CD4-positive, alpha-beta memory T cell (primary cell): ENCODE results near the gene KIF5A. TPM values are rescaled to one million over a fixed set of nuclear protein-coding genes. Genes with fewer than 3 reads are reported as not detected.

ENCODE experiments used
- CTCF ChIA-PET: fragments of 350-600 bp; sonication (Branson Sonifier 250); formaldehyde crosslinking; loops from one replicate; lab custom pipeline; 2021; ENCODE audit warnings: inconsistent platforms; ENCODE audit not compliant: partially characterized antibody; lab: Charles Lee
- POLR2A ChIA-PET: fragments of 350-600 bp; sonication (Branson Sonifier 250); formaldehyde crosslinking; loops from one replicate; lab custom pipeline; 2021; ENCODE audit not compliant: partially characterized antibody; lab: Charles Lee
- DNase-seq, 5 donors: peaks; one replicate each; pipeline versions ENCODE4 v3.0.0 to v3.0.0-alpha.2; 2020 to 2022; ENCODE audit warnings: mixed read lengths in 1 of 5
- H3K27ac ChIP-seq: one replicate; pipeline ENCODE4 v1.7.0; 2013; ENCODE audit warnings: low read depth, low read length
- H3K27me3 ChIP-seq: 2 replicates; pipeline ENCODE4 v1.7.0; 2013; ENCODE audit warnings: mild to moderate bottlenecking, low read length, moderate library complexity; ENCODE audit not compliant: insufficient read depth
- H3K36me3 ChIP-seq: 2 replicates; pipeline ENCODE4 v1.7.0; 2013; ENCODE audit warnings: mild to moderate bottlenecking, low read length, moderate library complexity; ENCODE audit not compliant: insufficient read depth
- H3K4me1 ChIP-seq: 2 replicates; pipeline ENCODE4 v1.7.0; 2013; ENCODE audit warnings: mild to moderate bottlenecking, low read length, moderate library complexity; ENCODE audit not compliant: insufficient read depth
- H3K4me3 ChIP-seq, 2 donors: one replicate each; pipeline ENCODE4 v1.7.0; 2013; ENCODE audit warnings: low read length in 2 of 2, mild to moderate bottlenecking in 1 of 2
- H3K9me3 ChIP-seq, 2 donors: one replicate each; pipeline ENCODE4 v1.7.0; 2013; ENCODE audit warnings: low read length in 2 of 2, control low read depth in 1 of 2; ENCODE audit not compliant: control insufficient read depth in 1 of 2
- H3K27ac Mint-ChIP-seq, 7 donors: one replicate each; pipeline ENCODE4 v1.8.0; 2020 to 2021; ENCODE audit warnings: mixed read lengths in 7 of 7, mild to moderate bottlenecking in 6 of 7, inconsistent platforms in 3 of 7, moderate library complexity in 3 of 7
- H3K27me3 Mint-ChIP-seq, 2 donors: one replicate each; pipeline ENCODE4 v1.8.0; 2020 to 2021; ENCODE audit warnings: mixed read lengths in 2 of 2
- H3K36me3 Mint-ChIP-seq, 2 donors: one replicate each; pipeline ENCODE4 v1.8.0; 2020 to 2021; ENCODE audit warnings: mixed read lengths in 2 of 2, inconsistent platforms in 1 of 2, mild to moderate bottlenecking in 1 of 2
- H3K4me1 Mint-ChIP-seq, 4 donors: one replicate each; pipeline ENCODE4 v1.8.0; 2020 to 2021; ENCODE audit warnings: mixed read lengths in 4 of 4, mild to moderate bottlenecking in 1 of 4
- H3K4me3 Mint-ChIP-seq, 8 donors: one replicate each; pipeline ENCODE4 v1.8.0; 2020 to 2021; ENCODE audit warnings: mixed read lengths in 8 of 8, mild to moderate bottlenecking in 7 of 8, moderate library complexity in 6 of 8, inconsistent platforms in 3 of 8
- H3K9me3 Mint-ChIP-seq, 8 donors: one replicate each; pipeline ENCODE4 v1.8.0; 2020 to 2021; ENCODE audit warnings: mixed read lengths in 8 of 8, mild to moderate bottlenecking in 5 of 8, inconsistent platforms in 3 of 8, moderate library complexity in 1 of 8
- intact Hi-C: fragments of 100-400 bp; cut with micrococcal nuclease; formaldehyde crosslinking; loops from one replicate; pipeline ENCODE4 v1.15.1; 2023
- polyA plus RNA-seq, 2 donors: library from polyadenylated mRNA; unstranded; fragments of 300-500 nt; fragmentation: Illumina TruSeq; gene quantifications; one replicate each; pipeline ENCODE4 v1.2.3, GENCODE V29; 2021
- total RNA-seq, 2 experiments: library from RNA; stranded (reverse); gene quantifications; one replicate each; pipeline ENCODE4 v1.2.3, GENCODE V29; 2021

KIF5A gene
- total and polyA plus RNA-seq, 4 experiments from 2014 or later = 0.96 to 1.00 TPM; not detected in 2

DNA sequence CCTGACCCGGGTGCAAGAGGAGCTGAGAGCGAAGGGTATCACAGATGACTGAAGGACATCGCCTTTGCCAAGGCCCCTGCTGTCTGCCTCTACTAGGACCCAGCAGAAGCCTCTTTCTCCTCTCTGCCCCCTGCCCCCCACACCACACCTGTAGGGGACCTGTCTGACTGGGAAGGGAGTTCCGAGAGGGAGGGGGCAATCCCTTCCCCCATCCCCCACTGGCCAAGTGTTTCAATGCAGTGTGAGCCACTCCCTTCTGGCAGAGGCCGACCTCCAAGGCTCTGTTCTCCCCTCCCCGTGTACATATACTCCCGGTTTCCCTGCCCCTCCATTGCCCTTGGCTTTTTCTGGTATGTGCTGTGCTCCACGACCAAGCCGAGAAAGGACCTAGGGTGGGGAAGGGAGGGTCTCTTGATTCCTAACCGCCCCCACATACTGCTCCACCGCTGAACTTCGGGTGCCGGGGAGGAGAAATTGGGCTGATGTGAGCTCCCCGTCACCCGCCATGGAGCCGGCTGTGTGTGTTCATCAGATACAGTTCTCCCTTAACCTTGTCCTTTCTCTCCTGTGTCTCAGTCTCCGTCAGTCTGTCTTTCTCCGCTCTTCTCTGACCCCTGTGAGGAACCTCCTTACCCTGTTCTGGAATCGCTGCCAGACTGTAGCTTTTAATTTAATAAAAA is 59.4 kb downstream of the KIF5A start:
- H3K27me3 ChIP-seq = peaks cover 10% of the 10 kb centered on the region
- Mint-ChIP-seq H3K9me3 (no peaks in the 10 kb centered on the region), H3K4me3 (no peak overlapping the region), H3K36me3 (peaks cover 0 to 11% of the 10 kb centered on the region in 2 donors), H3K27me3 (peaks cover 3 to 12% of the 10 kb centered on the region in 2 donors), H3K4me1 (peaks cover 12 to 35% (median 21%) of the 10 kb centered on the region in 4 donors), H3K27ac (no peak overlapping the region)
- H3K36me3 ChIP-seq = no peaks in the 10 kb centered on the region
- intact Hi-C loops = no loop called here
- CTCF ChIA-PET = interaction anchor here (1.2 kb wide), 1 partner anchor 26 kb away, joined by 3 read pairs; no protein-coding TSS in a partner anchor
- peaks cover 24% of the 10 kb centered on the region for H3K4me1 ChIP-seq
- no peak overlapping the region for H3K27ac ChIP-seq
- H3K9me3 ChIP-seq = no peaks in the 10 kb centered on the region
- no peak for DNase-seq
- no peak overlapping the region for H3K4me3 ChIP-seq
- POLR2A ChIA-PET = interaction anchor here (0.5 kb wide), 1 partner anchor 129 kb away, joined by 3 read pairs; the partner anchor contains the start of gene ARHGAP9

GRCh38 chr12:57609781-57610553 is 60.1 kb downstream of the KIF5A start:
- H3K4me3 ChIP-seq = no peak overlapping the region
- peaks cover 10% of the 10 kb centered on the region for H3K27me3 ChIP-seq
- H3K4me1 ChIP-seq = peaks cover 20% of the 10 kb centered on the region
- peaks cover 0 to 11% of the 10 kb centered on the region in 2 donors for H3K36me3 Mint-ChIP-seq
- ChIA-PET CTCF (interaction anchor here (1.0 to 1.2 kb wide), 2 partner anchors 10 to 26 kb away, joined by 3 read pairs; no protein-coding TSS in a partner anchor), POLR2A (no interaction called here)
- intact Hi-C loops = loop anchor here (2.0 to 5.0 kb wide), 2 partner anchors 19 to 88 kb away; partner anchors contain the start of genes DDIT3, MBD6 and PIP4K2C
- no peaks in the 10 kb centered on the region for H3K9me3 Mint-ChIP-seq
- no peak for DNase-seq
- peaks cover 3 to 14% of the 10 kb centered on the region in 2 donors for H3K27me3 Mint-ChIP-seq
- peak overlapping the region in 7 of 8 donors; percentile 63 to 89 (median 77) for H3K4me3 Mint-ChIP-seq
- H3K27ac ChIP-seq = no peak overlapping the region
- H3K27ac Mint-ChIP-seq = peak overlapping the region in 4 of 7 donors; percentile 15 to 77 (median 46)
- no peaks in the 10 kb centered on the region for H3K9me3 ChIP-seq
- peaks cover 11 to 29% (median 19%) of the 10 kb centered on the region in 4 donors for H3K4me1 Mint-ChIP-seq
- H3K36me3 ChIP-seq = no peaks in the 10 kb centered on the region

GRCh38 chr12:57610554-57611107 is 60.8 kb downstream of the KIF5A start:
- CTCF ChIA-PET = interaction anchor here (1.0 to 1.4 kb wide), 4 partner anchors 9 to 28 kb away, joined by 3 to 6 read pairs (median 4); partner anchors contain the start of gene B4GALNT1
- DNase-seq = no peak
- H3K27ac Mint-ChIP-seq = peak overlapping the region in 4 of 7 donors; percentile 15 to 77 (median 46)

DNA sequence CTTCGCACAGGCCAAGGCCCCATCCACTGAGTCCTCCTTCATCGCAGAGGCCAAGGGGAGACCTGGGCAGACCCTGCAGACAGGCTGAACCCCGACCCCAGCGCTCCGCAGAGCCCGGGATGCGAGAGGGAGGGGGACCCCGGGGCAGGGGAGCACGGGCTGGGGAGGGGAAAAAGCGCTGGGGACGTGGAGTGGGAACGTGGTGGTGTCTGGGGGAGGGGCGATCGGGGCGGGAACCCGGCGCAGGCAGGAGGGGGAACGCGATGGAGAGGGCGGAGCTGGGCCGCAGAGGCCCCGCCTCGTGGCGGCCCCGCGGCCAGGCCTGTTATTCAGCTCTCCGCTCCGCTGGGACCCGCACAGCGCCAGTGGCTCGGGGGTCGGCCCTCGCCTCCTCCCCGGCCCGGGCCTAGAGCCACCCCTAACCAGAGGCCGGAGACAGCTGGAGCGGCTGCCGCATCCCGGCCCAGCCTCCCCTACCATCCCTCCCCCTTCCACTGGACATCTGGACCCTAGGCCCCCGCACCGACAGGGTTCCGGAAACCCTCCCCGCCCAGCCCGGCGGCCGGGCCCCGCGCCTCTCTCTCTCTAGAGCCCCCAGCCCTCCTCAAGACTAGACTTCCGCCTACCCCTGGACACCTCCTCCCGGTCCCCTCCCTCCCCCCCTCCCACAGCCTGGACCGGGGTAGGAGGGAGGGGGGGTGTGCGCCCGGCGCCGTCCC is 61.4 kb downstream of the KIF5A start, which contains the start of gene ARHGEF25:
Gene ARHGEF25 (plus strand): TSS at position 328 of the 719 bp plus-strand sequence. CDS start 460 bp downstream, outside the sequence.
- peaks cover 3 to 21% of the 10 kb centered on the region in 2 donors for H3K27me3 Mint-ChIP-seq

More at GRCh38 chr12:57610554-57611107, 60.8 kb downstream of the KIF5A start:
- Mint-ChIP-seq H3K9me3 (no peaks in the 10 kb centered on the region), H3K36me3 (peaks cover 0 to 9% of the 10 kb centered on the region in 2 donors), H3K27me3 (peaks cover 3 to 17% of the 10 kb centered on the region in 2 donors), H3K4me1 (peaks cover 5 to 22% (median 13%) of the 10 kb centered on the region in 4 donors), H3K4me3 (peak overlapping the region; percentile 63 to 89 (median 76))
- POLR2A ChIA-PET = no interaction called here
- intact Hi-C loops = loop anchor here (2.0 to 5.0 kb wide), 2 partner anchors 20 to 88 kb away; partner anchors contain the start of genes DDIT3, MBD6 and PIP4K2C
- Histone ChIP-seq H3K27me3 (peaks cover 10% of the 10 kb centered on the region), H3K9me3 (no peaks in the 10 kb centered on the region), H3K36me3 (no peaks in the 10 kb centered on the region), H3K4me1 (peaks cover 14% of the 10 kb centered on the region), H3K4me3 (peak overlapping the region; percentile 23 to 57), H3K27ac (no peak overlapping the region)

GRCh38 chr12:57611827-57612710 is 62.2 kb downstream of the KIF5A start:
- intact Hi-C loops = loop anchor here (2.0 to 5.0 kb wide), 2 partner anchors 21 to 90 kb away; partner anchors contain the start of genes DDIT3, MBD6 and PIP4K2C
- peaks cover 3 to 27% of the 10 kb centered on the region in 2 donors for H3K27me3 Mint-ChIP-seq
- Histone ChIP-seq H3K4me1 (peaks cover 9% of the 10 kb centered on the region), H3K36me3 (no peaks in the 10 kb centered on the region), H3K4me3 (peak overlapping the region in 1 of 2 donors; percentile 57), H3K27ac (no peak overlapping the region), H3K9me3 (no peaks in the 10 kb centered on the region), H3K27me3 (peaks cover 10% of the 10 kb centered on the region)
- ChIA-PET POLR2A (interaction anchor here (0.9 kb wide), 1 partner anchor 12 kb away, joined by 4 read pairs; no protein-coding TSS in a partner anchor), CTCF (interaction anchor here (1.3 to 1.9 kb wide), 4 partner anchors 9 to 29 kb away, joined by 3 to 7 read pairs (median 5); partner anchors contain the start of gene B4GALNT1)
- H3K36me3 Mint-ChIP-seq = peaks cover 0 to 6% of the 10 kb centered on the region in 2 donors
- H3K4me3 Mint-ChIP-seq = peak overlapping the region; percentile 61 to 84 (median 78)
- H3K27ac Mint-ChIP-seq = peak overlapping the region in 2 of 7 donors; percentile 37 to 78
- H3K4me1 Mint-ChIP-seq = peaks cover 3 to 12% (median 7%) of the 10 kb centered on the region in 4 donors
- DNase-seq = no peak
- no peaks in the 10 kb centered on the region for H3K9me3 Mint-ChIP-seq

More for the DNA sequence above, 61.4 kb downstream of the KIF5A start, which contains the start of gene ARHGEF25:
- Histone ChIP-seq H3K36me3 (no peaks in the 10 kb centered on the region), H3K27ac (no peak within 1 kb of the TSS), H3K9me3 (no peaks in the 10 kb centered on the region), H3K27me3 (peaks cover 10% of the 10 kb centered on the region), H3K4me1 (peaks cover 9% of the 10 kb centered on the region), H3K4me3 (peak within 1 kb of the TSS; percentile 23 to 57)
- H3K4me3 Mint-ChIP-seq = peak within 1 kb of the TSS; percentile 74 to 89 (median 80)
- H3K36me3 Mint-ChIP-seq = peaks cover 0 to 6% of the 10 kb centered on the region in 2 donors
- no peaks in the 10 kb centered on the region for H3K9me3 Mint-ChIP-seq
- DNase-seq = no peak
- CTCF ChIA-PET = interaction anchor here (1.0 to 1.4 kb wide), 4 partner anchors 8 to 28 kb away, joined by 3 to 6 read pairs (median 4); partner anchors contain the start of gene B4GALNT1
- peaks cover 3 to 17% (median 9%) of the 10 kb centered on the region in 4 donors for H3K4me1 Mint-ChIP-seq
- H3K27ac Mint-ChIP-seq = peak within 1 kb of the TSS in 4 of 7 donors; percentile 15 to 78 (median 57)
- intact Hi-C loops = loop anchor here (2.0 to 5.0 kb wide), 2 partner anchors 20 to 89 kb away; partner anchors contain the start of genes DDIT3, MBD6 and PIP4K2C
- POLR2A ChIA-PET = interaction anchor here (0.9 kb wide), 1 partner anchor 12 kb away, joined by 4 read pairs; no protein-coding TSS in a partner anchor
